Stromal cell of bone marrow (primary cell): ENCODE data around the gene MYH4.

Experiments
- DNase-seq: peaks from one replicate; pipeline ENCODE4 v3.0.0-alpha.2; 2012; ENCODE audit warnings: low read depth

Gene MYH4

GRCh38 chr17:10469459-10469858, at the start of gene MYH4:
TSS of gene MYH4 (minus strand) at chr17:10469559. CDS start at chr17:10466745, 2,814 bp downstream.
- no peak for DNase-seq

GRCh38 chr17:10518271-10519037, 49.1 kb upstream of the MYH4 start, which contains the start of gene MYH1:
TSS of gene MYH1 (minus strand) at chr17:10518542. CDS start at chr17:10516642, 1,900 bp downstream.
- DNase-seq: no peak

GRCh38 chr17:10516638-10517037, 47.3 kb upstream of the MYH4 start:
- DNase-seq: no peak

- DNase-seq: no peak
Observed at GRCh38 chr17:10516065-10516464, 46.7 kb upstream of the MYH4 start.

- no peak for DNase-seq
Observed at GRCh38 chr17:10513299-10514067, 44.1 kb upstream of the MYH4 start.

- DNase-seq: no peak
Observed at GRCh38 chr17:10512856-10513255, 43.5 kb upstream of the MYH4 start.

GRCh38 chr17:10499950-10500349, 30.6 kb upstream of the MYH4 start:
- no peak for DNase-seq

GRCh38 chr17:10492004-10492403, 22.6 kb upstream of the MYH4 start:
- no peak for DNase-seq

- DNase-seq: no peak
Observed at GRCh38 chr17:10482252-10482651, 12.9 kb upstream of the MYH4 start.

- DNase-seq: no peak
Observed at GRCh38 chr17:10477701-10478100, 8.3 kb upstream of the MYH4 start.

- no peak for DNase-seq
Observed at GRCh38 chr17:10474536-10474935, 5.2 kb upstream of the MYH4 start.

GRCh38 chr17:10471858-10472257, 2.5 kb upstream of the MYH4 start:
- DNase-seq: no peak

- no peak for DNase-seq
Observed at GRCh38 chr17:10463402-10463801, 6.0 kb downstream of the MYH4 start.

- no peak for DNase-seq
Observed at GRCh38 chr17:10460062-10460461, 9.3 kb downstream of the MYH4 start.

- no peak for DNase-seq
Observed at GRCh38 chr17:10458701-10459100, 10.7 kb downstream of the MYH4 start.

- no peak for DNase-seq
Observed at GRCh38 chr17:10457952-10458351, 11.4 kb downstream of the MYH4 start.

- DNase-seq: no peak
Observed at GRCh38 chr17:10447026-10447931, 22.1 kb downstream of the MYH4 start.

GRCh38 chr17:10439816-10440215, 29.5 kb downstream of the MYH4 start:
- no peak for DNase-seq

- no peak for DNase-seq
Observed at GRCh38 chr17:10435096-10435495, 34.3 kb downstream of the MYH4 start.

GRCh38 chr17:10429421-10430045, 39.8 kb downstream of the MYH4 start:
- DNase-seq: no peak

GRCh38 chr17:10428781-10429180, 40.6 kb downstream of the MYH4 start:
- DNase-seq: no peak
